NCI-H1092 treated with DMSO at 0.1 percent for 48 hours (cell line): ENCODE measurements around the gene RASSF5.

ENCODE experiments used
- DNase-seq: peaks from one replicate; lab custom pipeline; 2025; lab: John Stamatoyannopoulos, UW

The RASSF5 gene

GRCh38 chr1:206497363-206497762 is 10.0 kb upstream of the RASSF5 start:
- no peak for DNase-seq

GRCh38 chr1:206497774-206498173 is 9.6 kb upstream of the RASSF5 start:
- DNase-seq: no peak

- DNase-seq: no peak
These were observed 8.6 kb upstream of the RASSF5 start for GRCh38 chr1:206498685-206499084.

GRCh38 chr1:206500046-206500445 is 7.3 kb upstream of the RASSF5 start:
- DNase-seq: no peak

DNA sequence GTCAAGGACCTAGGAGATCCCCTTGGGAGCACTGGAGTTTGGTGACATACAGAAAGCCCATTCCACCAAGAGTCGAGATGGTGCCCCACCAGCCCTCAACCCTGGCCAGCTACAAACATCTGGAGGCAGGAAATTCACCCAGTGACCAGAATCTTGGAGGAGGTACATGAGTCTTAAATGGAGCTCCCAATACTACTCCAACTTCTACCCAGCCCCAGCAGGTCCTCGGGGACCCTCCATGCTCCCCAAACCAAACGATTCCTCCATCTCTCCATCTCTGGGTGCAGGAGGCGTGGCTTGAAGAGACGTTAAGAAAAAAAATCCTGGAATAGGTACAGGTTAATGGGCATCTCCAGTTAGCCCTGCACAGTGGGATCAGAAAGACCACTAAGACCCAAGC is 5.5 kb upstream of the RASSF5 start:
- DNase-seq: no peak

DNA sequence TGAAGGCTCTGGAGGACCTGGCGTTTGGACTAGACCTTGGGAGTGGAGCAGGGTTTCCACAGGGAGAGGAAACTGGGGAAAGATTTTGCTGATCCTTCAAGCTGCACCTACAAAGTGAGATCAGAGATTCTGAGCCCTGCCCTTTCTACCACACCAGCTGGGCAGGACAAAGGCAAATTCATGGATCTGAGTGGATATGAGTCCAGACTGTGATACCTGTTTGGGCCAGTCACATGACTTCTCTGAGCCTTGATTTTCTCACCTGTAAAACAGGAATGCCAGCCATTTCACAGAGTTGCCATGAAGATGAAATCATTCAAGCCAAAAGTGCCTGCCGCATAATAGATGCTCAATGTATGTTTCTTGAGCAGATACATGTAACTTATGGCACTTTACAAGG is 4.9 kb upstream of the RASSF5 start:
- DNase-seq: no peak

GRCh38 chr1:206502812-206503211 is 4.5 kb upstream of the RASSF5 start:
- DNase-seq: no peak

DNA sequence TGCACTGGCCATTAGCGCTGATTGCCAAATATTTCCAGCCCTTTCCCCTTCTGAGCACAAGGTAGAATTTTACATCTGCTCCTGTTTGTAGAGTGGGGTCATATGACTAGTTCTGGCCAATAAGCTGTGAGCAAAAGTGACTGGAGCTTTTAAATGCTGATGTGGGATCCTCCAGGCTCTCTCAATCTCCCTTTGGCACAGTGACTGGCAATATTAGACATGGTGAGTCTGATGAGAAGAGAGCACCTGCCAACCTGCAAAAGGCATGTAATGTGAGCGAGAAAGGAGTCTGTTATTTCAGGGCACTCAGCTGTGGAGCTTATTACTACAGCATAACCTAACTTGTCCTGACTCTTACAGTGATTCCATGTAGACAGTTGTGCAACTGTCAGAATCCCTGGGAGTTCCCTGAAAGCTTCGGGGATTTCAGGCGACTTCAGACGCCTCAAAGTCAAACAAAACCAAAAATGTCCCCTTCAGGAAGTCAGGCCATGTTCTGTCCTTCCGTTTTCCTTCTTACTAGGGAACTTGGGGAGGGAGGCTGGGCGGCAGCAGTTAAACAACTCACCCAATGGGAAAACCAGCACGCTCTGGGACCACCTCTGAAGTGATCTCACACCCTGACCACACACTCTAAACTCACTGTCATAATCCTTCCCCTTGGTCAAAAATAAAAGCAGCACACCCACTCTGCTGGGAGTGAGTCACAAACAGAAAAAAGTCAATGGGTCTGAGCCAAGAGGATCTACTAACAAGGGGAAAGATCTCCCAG is 3.6 kb upstream of the RASSF5 start:
- DNase-seq: no peak

GRCh38 chr1:206504363-206504713 is 3.0 kb upstream of the RASSF5 start:
- DNase-seq: no peak

- DNase-seq: no peak
These were observed 1.5 kb upstream of the RASSF5 start for GRCh38 chr1:206505702-206506355.

DNA sequence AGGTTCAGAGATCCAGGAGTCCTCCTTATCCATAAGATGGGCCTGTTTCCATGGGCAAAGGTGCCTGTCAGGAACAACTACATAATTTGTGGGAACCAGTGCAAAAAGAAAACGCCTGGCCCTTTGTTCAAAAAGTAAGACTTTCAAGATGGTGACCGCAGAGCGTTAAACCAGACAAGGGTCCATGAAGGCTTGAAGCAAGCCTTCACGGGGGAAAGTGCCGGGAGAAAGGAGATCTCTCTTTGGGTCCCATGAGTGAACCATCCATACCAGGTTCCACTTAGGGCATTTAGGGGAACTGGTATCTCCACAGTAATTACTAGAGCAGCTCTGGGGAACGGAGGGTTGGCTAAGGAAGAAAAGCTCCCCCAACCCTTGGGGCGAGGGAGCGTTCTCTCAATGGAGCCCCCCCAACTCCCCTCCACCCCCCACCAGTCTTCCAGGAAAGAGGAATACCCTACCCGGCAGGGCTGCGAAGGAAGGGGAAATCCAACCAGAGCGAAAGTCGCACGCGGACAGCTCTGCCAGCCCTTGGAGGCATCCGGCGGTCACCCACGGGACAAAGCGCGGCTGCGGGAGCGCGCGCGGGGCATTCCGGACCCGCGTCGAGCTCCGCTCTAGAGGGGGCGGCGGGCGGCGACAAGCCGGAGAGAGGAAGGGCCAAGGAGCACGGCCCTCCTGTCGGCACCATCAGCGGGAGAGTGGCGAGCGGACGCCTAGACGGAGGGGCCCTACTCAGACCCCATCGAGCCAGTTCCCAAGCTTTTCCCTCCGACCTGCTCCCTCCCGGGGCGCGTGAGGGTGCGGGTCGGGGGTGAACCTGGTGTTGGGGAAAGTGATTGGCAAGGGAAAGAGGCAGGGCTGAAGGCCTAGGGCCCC is 687 bp upstream of the RASSF5 start:
- no peak for DNase-seq

- DNase-seq: no peak
These were observed 979 bp downstream of the RASSF5 start for GRCh38 chr1:206508130-206508889.

DNA sequence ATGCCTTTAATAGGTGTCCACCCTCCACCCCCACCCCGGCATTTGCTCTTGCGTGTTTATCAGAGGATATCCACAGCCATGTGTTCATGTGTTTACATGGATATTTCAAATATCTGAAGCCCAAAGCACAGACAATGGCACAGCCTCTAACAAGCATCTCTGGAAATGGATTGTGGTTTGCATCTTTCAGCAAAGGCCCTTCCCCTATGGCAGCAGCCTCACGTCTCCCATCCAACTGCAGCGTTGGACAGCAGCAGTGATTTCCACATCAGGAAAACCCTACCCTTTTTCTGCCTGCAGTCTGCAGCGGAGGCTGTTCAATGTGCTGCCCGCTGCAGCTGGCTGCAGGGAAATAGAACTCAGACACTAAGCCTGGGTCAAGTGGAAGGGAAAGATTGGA is 1.6 kb downstream of the RASSF5 start:
- no peak for DNase-seq

GRCh38 chr1:206509612-206510257 is 2.4 kb downstream of the RASSF5 start:
- no peak for DNase-seq

- DNase-seq: no peak
These were observed 3.0 kb downstream of the RASSF5 start for GRCh38 chr1:206510371-206510770.

GRCh38 chr1:206511362-206512057 is 4.2 kb downstream of the RASSF5 start:
- peak; percentile 47 for DNase-seq

- DNase-seq: peak; percentile 67
These were observed 4.9 kb downstream of the RASSF5 start for GRCh38 chr1:206512058-206512850.

GRCh38 chr1:206512851-206513180 is 5.5 kb downstream of the RASSF5 start:
- DNase-seq: no peak

DNA sequence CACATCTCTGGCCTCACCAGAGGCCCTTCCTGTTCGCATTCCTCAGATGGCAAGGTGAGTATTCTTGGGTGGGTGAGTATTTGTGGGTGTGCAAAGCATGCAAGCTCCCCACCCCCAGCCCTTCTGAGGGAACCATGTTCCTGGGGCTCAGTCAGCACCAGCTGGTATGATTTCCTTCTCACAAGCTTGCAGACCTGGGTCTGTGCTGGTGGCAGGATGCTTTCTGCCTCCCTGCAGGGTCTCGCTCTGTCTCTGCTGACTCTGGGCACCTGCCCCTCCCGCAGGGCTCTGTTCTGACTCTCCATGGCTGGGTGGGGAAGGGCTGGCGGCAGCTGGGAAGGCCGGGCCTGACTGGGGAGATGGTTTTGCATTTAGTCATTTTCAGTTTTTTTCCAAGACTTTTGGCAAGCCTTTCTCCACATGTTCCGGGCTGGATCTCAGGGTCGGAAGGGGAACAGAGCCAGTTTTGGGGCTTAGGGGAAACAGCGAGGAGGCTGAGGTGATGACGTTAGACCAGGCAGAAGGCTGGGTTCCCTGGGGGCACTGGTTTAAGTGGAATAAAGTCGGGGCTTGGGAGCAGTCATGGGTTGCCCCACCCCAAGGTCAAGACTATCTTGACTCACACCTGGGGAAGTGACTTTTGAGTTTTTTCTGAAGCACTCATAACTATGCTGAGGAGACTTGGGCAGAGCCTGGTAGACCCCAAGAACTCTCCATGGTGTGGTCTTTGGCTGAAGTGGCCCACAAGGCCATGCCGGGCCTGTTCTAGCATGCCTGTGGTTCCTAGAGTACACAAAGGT is 6.2 kb downstream of the RASSF5 start:
- no peak for DNase-seq
